GM12874 (cell line): Measurements from ENCODE around the gene SLC2A4.

Experiments used
- CTCF ChIP-seq: IDR thresholded peaks from 2 replicates; pipeline ENCODE4 v1.5.1; 2011; ENCODE audit warnings: low read depth, mild to moderate bottlenecking, control low read depth, low read length, moderate library complexity; ENCODE audit not compliant: insufficient read depth

The SLC2A4 gene

GRCh38 chr17:7250695-7251627 lies 30.6 kb upstream of the SLC2A4 start:
- no peak for TF ChIP-seq CTCF

- no peak for TF ChIP-seq CTCF
These were observed 29.8 kb upstream of the SLC2A4 start, which contains the start of gene CTDNEP1 for GRCh38 chr17:7251661-7252175. Gene CTDNEP1 (minus strand): TSS chr17:7251734. CDS start chr17:7251296, 438 bp downstream.

GRCh38 chr17:7252176-7253043 lies 29.1 kb upstream of the SLC2A4 start, which contains the start of gene ELP5:
Gene ELP5 (plus strand): TSS chr17:7252215. CDS start chr17:7252551, 336 bp downstream.
- no peak; the same call in 1 of the 2 replicates for TF ChIP-seq CTCF

- no peak for TF ChIP-seq CTCF
These were observed 28.4 kb upstream of the SLC2A4 start for GRCh38 chr17:7253082-7253481.

GRCh38 chr17:7254511-7254910 lies 27.0 kb upstream of the SLC2A4 start:
- TF ChIP-seq CTCF, result no peak

GRCh38 chr17:7256766-7257456 lies 24.6 kb upstream of the SLC2A4 start:
- TF ChIP-seq CTCF, result no peak
